ENCODE data around the gene VANGL2.

GRCh38 chr1:160471253-160471652 is 70.9 kb downstream of the VANGL2 start:
- TF ChIP-seq CEBPB (IDR thresholded peaks at IDR 0.05) = no peak
- no peak for TF ChIP-seq CTCF (IDR thresholded peaks at IDR 0.05)
- no peak for TF ChIP-seq POLR2A (IDR thresholded peaks at IDR 0.05; ENCODE audit: low read length)
- no peak for TF ChIP-seq ZFP36 (IDR thresholded peaks at IDR 0.05; ENCODE audit: borderline replicate concordance, partially characterized antibody)
- no peak for TF ChIP-seq EP300 (IDR thresholded peaks at IDR 0.05)
- TF ChIP-seq MAFK (IDR thresholded peaks at IDR 0.05; ENCODE audit: partially characterized antibody) = no peak
- no peak for TF ChIP-seq FOSB (CRISPR knock-in tag; IDR thresholded peaks at IDR 0.05)
- no peak for TF ChIP-seq ESRRA (IDR thresholded peaks at IDR 0.05; ENCODE audit: borderline replicate concordance, low read length)
- TF ChIP-seq MYC (IDR thresholded peaks at IDR 0.05; ENCODE audit: borderline replicate concordance, low read length) = no peak
- TF ChIP-seq FOSL2 (IDR thresholded peaks at IDR 0.05) = no peak
- TF ChIP-seq FOSL2 (CRISPR knock-in tag; IDR thresholded peaks at IDR 0.05) = no peak
- TF ChIP-seq CBX2 (IDR thresholded peaks at IDR 0.05; ENCODE audit: borderline replicate concordance, low read depth) = no peak
- no peak for TF ChIP-seq JUN (IDR thresholded peaks at IDR 0.05)
- TF ChIP-seq SMC3 (IDR thresholded peaks at IDR 0.05) = no peak

All from A549 (cell line).